Kidney (tissue), 14 donors: ENCODE results near the gene PPP1R16B. TPM values are rescaled to one million over a fixed set of nuclear protein-coding genes. Genes with fewer than 3 reads are reported as not detected.

Experiments
- DNase-seq, 5 donors: peaks; one replicate each; pipeline ENCODE4 v3.0.0-alpha.2; 2013 to 2020
- FAIRE-seq: peaks from 2 replicates; lab custom pipeline; 2012; peaks lifted over from hg19 to GRCh38; lab: Jason Lieb, UNC
- H3K27ac ChIP-seq, 2 donors: one replicate each; pipeline ENCODE4 v1.7.0; 2013; ENCODE audit warnings: low read depth in 2 of 2, low read length in 2 of 2, inconsistent platforms in 1 of 2
- H3K27me3 ChIP-seq: one replicate; pipeline ENCODE4 v1.7.1; 2013; ENCODE audit warnings: low read length, inconsistent platforms; ENCODE audit not compliant: control insufficient read depth, insufficient read depth
- H3K36me3 ChIP-seq, 3 donors: one replicate each; pipeline versions ENCODE4 v1.7.0 to v1.7.1; 2013; ENCODE audit warnings: low read length in 3 of 3, control low read depth in 1 of 3, inconsistent platforms in 1 of 3; ENCODE audit not compliant: insufficient read depth in 3 of 3, control insufficient read depth in 2 of 3
- H3K4me1 ChIP-seq, 3 donors: one replicate each; pipeline versions ENCODE4 v1.7.0 to v1.7.1; 2013; ENCODE audit warnings: low read length in 3 of 3, inconsistent platforms in 1 of 3, low read depth in 1 of 3; ENCODE audit not compliant: control insufficient read depth in 2 of 3, insufficient read depth in 2 of 3
- H3K4me3 ChIP-seq, 3 donors: one replicate each; pipeline versions ENCODE4 v1.7.0 to v1.8.1; 2013; ENCODE audit warnings: low read length in 3 of 3, control low read depth in 1 of 3, inconsistent platforms in 1 of 3
- H3K9ac ChIP-seq, 3 donors: one replicate each; pipeline versions ENCODE4 v1.7.0 to v1.7.1; 2013; ENCODE audit warnings: low read length in 3 of 3, control low read depth in 1 of 3, inconsistent platforms in 1 of 3
- H3K9me3 ChIP-seq, 3 donors: one replicate each; pipeline versions ENCODE4 v1.7.0 to v1.7.1; 2013; ENCODE audit warnings: low read length in 3 of 3, control low read depth in 1 of 3, inconsistent platforms in 1 of 3; ENCODE audit not compliant: control insufficient read depth in 2 of 3, insufficient read depth in 1 of 3
- CTCF ChIP-seq: IDR thresholded peaks from 3 replicates; pipeline ENCODE4 v1.5.1; 2012; ENCODE audit warnings: mild to moderate bottlenecking, moderate library complexity, borderline replicate concordance; ENCODE audit not compliant: insufficient read depth; ENCODE audit errors: extremely low read depth
- intact Hi-C: fragments of 100-400 bp; cut with DNase I; formaldehyde crosslinking; loops from one replicate; pipeline ENCODE4 v1.11.1; 2022
- polyA plus RNA-seq: library from polyadenylated mRNA; stranded (reverse); fragments of 350-450 nt; fragmentation: Illumina TruSeq; extraction: RNeasy Lipid Tissue Mini Kit (QIAGEN cat#74804); gene quantifications from one replicate; pipeline ENCODE4 v1.2.3, GENCODE V29; 2014; ENCODE audit warnings: low read depth, low replicate concordance; ENCODE audit not compliant: insufficient read depth
- total RNA-seq: library from RNA; stranded (reverse); fragmentation: NEBNext Ultra II Directional; extraction: Animal tissue kit (Norgen Biotek cat#: 25700); gene quantifications from one replicate; pipeline ENCODE4 v1.2.1, GENCODE V29; 2021
- donor health status: control.
- donor health status: control.
- donor health status: control.
- donor health status: control.
- donor health status: control.
- donor health status: DM: yes; HTN: yes; CAD: no.
- donor health status: Normal renal cell carcinoma (clear cell type).

The PPP1R16B gene
- total and polyA plus RNA-seq, 2 donors from 2014 or later: 11.5 to 29.4 TPM

- no peak for TF ChIP-seq CTCF
- Histone ChIP-seq H3K4me3 (no peak overlapping the region), H3K9ac (no peak overlapping the region), H3K4me1 (no peaks in the 10 kb centered on the region), H3K9me3 (no peaks in the 10 kb centered on the region), H3K36me3 (peaks cover 0 to 12% (median 12%) of the 10 kb centered on the region in 3 donors), H3K27me3 (no peaks in the 10 kb centered on the region), H3K27ac (no peak overlapping the region)
- DNase-seq: no peak
- no peak for FAIRE-seq
- intact Hi-C loops: loop anchor here (10.0 kb wide), 1 partner anchor 124 kb away; no protein-coding TSS in a partner anchor
Observed at GRCh38 chr20:38920411-38920810, 114.9 kb downstream of the PPP1R16B start.

- peaks cover 0 to 12% (median 12%) of the 10 kb centered on the region in 3 donors for H3K36me3 ChIP-seq
- H3K9ac ChIP-seq: no peak overlapping the region
- no peaks in the 10 kb centered on the region for H3K4me1 ChIP-seq
- H3K9me3 ChIP-seq: no peaks in the 10 kb centered on the region
- TF ChIP-seq CTCF: no peak
- intact Hi-C loops: loop anchor here (10.0 kb wide), 1 partner anchor 124 kb away; no protein-coding TSS in a partner anchor
- no peak for FAIRE-seq
- no peak overlapping the region for H3K27ac ChIP-seq
- H3K4me3 ChIP-seq: no peak overlapping the region
- DNase-seq: no peak
- no peaks in the 10 kb centered on the region for H3K27me3 ChIP-seq
Observed at GRCh38 chr20:38920851-38921250, 115.4 kb downstream of the PPP1R16B start.

GRCh38 chr20:38924718-38925117, 119.2 kb downstream of the PPP1R16B start:
- FAIRE-seq: no peak
- Histone ChIP-seq H3K27me3 (no peaks in the 10 kb centered on the region), H3K27ac (no peak overlapping the region), H3K4me1 (peaks cover 0 to 9% (median 0%) of the 10 kb centered on the region in 3 donors), H3K4me3 (no peak overlapping the region), H3K9ac (no peak overlapping the region), H3K36me3 (peaks cover 0 to 3% (median 0%) of the 10 kb centered on the region in 3 donors), H3K9me3 (no peaks in the 10 kb centered on the region)
- no peak for DNase-seq
- intact Hi-C loops: loop anchor here (10.0 kb wide), 1 partner anchor 120 kb away; no protein-coding TSS in a partner anchor
- TF ChIP-seq CTCF: no peak
